GM23248 (cell line): ENCODE data around the gene RRBP1.

Experiments used
- EZH2 ChIP-seq: fragments of 200-600 bp; sonication (generic); IDR thresholded peaks from 2 replicates; pipeline ENCODE4 v1.6.1; 2018; ENCODE audit warnings: antibody characterized with exemption, mild to moderate bottlenecking; ENCODE audit not compliant: insufficient read depth, poor library complexity, severe bottlenecking
- EZH2phosphoT487 ChIP-seq: fragments of 200-600 bp; sonication (generic); IDR thresholded peaks from 2 replicates; pipeline ENCODE4 v1.6.1; 2018; ENCODE audit warnings: antibody characterized with exemption, moderate library complexity, mild to moderate bottlenecking, low read depth; ENCODE audit not compliant: insufficient read depth

DNA sequence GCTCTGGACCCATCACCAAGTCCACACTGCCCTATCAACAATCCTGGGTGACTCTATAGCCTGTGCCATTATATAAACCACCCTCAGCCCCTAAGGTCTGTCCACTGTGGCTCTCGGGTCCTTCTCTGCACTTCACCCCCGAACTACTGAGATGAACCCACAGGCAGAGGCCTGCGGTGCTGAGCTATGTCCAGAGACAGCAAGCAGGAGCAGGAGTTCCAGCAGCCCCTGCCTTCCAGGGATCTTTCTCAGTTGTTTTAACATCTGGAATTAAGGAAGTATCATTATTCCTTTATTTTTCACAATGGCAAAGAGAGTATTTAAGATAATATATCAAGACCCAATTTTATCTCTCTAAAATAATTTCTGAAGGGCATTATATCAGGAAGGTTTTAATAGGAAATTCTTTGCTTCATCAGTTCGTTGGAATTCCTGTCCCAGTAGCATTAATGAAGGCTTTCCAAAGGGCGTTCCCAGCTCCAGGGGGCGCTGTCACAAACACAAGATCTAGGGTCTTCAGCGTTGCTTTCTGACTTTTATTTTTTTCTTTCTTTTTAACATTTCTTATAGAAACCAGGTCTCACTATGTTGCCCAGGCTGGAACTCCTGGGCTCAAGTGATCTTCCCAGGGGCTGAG, 27.3 kb downstream of the RRBP1 start:
- TF ChIP-seq EZH2 (no peak), EZH2phosphoT487 (no peak)
